WERI-Rb-1 (cell line): ENCODE data around the gene BIVM.
A peak's percentile ranks its signal among the peaks of the same experiment; 100 is the strongest.

Source experiments
- DNase-seq: peaks from one replicate; pipeline ENCODE4 v3.0.0-alpha.2; 2020
- H3K27ac ChIP-seq: fragments of 250-450 bp; sonication (Bioruptor Pico); 2 replicates; pipeline ENCODE4 v1.5.1; 2020; ENCODE audit warnings: mild to moderate bottlenecking, moderate library complexity
- H3K27me3 ChIP-seq: fragments of 250-450 bp; sonication (Bioruptor Pico); 2 replicates; pipeline ENCODE4 v1.5.1; 2021; ENCODE audit warnings: mild to moderate bottlenecking, low read depth, moderate library complexity; ENCODE audit not compliant: insufficient read depth, severe bottlenecking
- H3K36me3 ChIP-seq: fragments of 250-450 bp; sonication (Bioruptor Pico); 2 replicates; pipeline ENCODE4 v1.5.1; 2020; ENCODE audit warnings: mild to moderate bottlenecking, moderate library complexity
- H3K4me3 ChIP-seq: 2 replicates; pipeline ENCODE4 v1.5.1; 2011; ENCODE audit warnings: low read depth, mild to moderate bottlenecking, control low read depth, low read length
- H3K9me3 ChIP-seq: fragments of 250-450 bp; sonication (Bioruptor Pico); 2 replicates; pipeline ENCODE4 v1.5.1; 2021; ENCODE audit warnings: mild to moderate bottlenecking, moderate library complexity; ENCODE audit not compliant: severe bottlenecking
- TF ChIP-seq, protein P1 (sequence below): IDR thresholded peaks from 2 replicates; pipeline ENCODE4 v1.5.1; 2011; ENCODE audit warnings: low read depth, mild to moderate bottlenecking, control low read depth, inconsistent platforms, low read length

BIVM gene

DNA sequence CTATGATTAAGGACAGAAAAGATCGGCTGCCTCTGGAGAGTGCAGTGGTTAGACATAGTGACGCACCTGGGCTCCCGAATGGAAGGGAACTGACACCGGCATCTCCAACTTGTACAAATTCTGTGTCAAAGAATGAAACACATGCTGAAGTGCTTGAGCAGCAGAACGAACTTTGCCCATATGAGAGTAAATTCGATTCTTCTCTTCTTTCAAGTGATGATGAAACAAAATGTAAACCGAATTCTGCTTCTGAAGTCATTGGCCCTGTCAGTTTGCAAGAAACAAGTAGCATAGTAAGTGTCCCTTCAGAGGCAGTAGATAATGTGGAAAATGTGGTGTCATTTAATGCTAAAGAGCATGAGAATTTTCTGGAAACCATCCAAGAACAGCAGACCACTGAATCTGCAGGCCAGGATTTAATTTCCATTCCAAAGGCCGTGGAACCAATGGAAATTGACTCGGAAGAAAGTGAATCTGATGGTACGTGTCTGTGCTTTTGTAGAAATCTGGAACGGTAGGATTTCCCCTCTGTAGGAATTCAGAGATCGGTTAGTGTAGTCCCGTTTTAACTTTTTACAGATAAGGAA lies 63.8 kb downstream of the BIVM start:
- no peak overlapping the region for H3K4me3 ChIP-seq
- H3K9me3 ChIP-seq: no peaks in the 10 kb centered on the region
- H3K36me3 ChIP-seq: peaks cover 96% of the 10 kb centered on the region
- TF ChIP-seq, protein P1, sequence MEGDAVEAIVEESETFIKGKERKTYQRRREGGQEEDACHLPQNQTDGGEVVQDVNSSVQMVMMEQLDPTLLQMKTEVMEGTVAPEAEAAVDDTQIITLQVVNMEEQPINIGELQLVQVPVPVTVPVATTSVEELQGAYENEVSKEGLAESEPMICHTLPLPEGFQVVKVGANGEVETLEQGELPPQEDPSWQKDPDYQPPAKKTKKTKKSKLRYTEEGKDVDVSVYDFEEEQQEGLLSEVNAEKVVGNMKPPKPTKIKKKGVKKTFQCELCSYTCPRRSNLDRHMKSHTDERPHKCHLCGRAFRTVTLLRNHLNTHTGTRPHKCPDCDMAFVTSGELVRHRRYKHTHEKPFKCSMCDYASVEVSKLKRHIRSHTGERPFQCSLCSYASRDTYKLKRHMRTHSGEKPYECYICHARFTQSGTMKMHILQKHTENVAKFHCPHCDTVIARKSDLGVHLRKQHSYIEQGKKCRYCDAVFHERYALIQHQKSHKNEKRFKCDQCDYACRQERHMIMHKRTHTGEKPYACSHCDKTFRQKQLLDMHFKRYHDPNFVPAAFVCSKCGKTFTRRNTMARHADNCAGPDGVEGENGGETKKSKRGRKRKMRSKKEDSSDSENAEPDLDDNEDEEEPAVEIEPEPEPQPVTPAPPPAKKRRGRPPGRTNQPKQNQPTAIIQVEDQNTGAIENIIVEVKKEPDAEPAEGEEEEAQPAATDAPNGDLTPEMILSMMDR: no peak
- H3K27ac ChIP-seq: no peak overlapping the region
- H3K27me3 ChIP-seq: no peaks in the 10 kb centered on the region
- no peak for DNase-seq

DNA sequence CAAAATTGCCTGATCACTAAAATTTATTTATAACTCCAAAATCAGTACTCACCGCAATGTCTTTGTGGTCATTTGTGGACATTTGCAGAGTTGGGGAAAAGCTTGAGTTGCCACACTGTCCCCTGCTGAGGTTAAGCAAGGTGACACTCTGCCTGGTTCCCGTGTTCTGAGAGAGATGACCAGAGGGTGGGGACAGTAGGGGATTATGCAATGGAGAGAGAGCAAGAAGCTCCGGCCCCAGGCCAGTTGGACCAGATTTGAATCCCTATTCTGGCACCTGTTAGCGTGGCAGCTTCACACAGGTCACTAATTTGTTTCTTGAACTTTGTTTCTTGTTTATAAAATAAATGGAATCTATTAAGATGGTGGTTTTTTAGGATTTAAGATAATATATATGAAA lies 64.7 kb downstream of the BIVM start:
- DNase-seq: peak; percentile 37
- TF ChIP-seq, protein P1: no peak

DNA sequence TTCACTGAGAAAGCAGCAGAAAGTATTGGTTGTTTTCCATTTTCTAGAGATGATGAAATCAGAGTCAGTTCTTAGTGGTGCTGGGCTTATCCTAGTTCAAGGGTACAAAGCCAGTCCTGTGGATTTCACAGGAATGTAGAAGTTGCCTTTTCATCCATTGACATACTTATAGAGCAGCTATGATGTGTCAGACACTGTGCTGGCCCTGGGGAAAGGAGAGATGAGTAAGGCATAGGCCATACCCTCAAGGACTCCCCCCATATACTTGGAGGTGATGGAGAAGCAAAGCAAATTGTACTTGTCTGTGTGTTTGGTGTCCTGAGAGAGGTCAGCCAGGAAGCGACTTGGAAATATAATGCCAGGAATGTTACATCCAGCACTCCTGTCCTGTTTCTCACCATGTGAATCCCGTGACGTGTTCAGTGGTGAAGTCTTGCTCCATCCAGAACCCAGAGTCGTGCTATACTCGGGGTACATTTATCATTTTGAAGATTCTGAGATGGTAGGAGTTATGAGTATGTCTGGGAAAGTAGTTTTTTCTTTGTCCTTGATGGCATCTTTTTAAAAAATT lies 69.5 kb downstream of the BIVM start:
- DNase-seq: no peak
- Histone ChIP-seq H3K27ac (no peak overlapping the region), H3K27me3 (no peaks in the 10 kb centered on the region), H3K9me3 (no peaks in the 10 kb centered on the region), H3K36me3 (peaks cover 71% of the 10 kb centered on the region), H3K4me3 (no peak overlapping the region)
- TF ChIP-seq, protein P1: no peak

More for the DNA sequence above, 64.7 kb downstream of the BIVM start:
- H3K4me3 ChIP-seq: no peak overlapping the region
- no peaks in the 10 kb centered on the region for H3K27me3 ChIP-seq
- no peak overlapping the region for H3K27ac ChIP-seq
- no peaks in the 10 kb centered on the region for H3K9me3 ChIP-seq
- H3K36me3 ChIP-seq: peaks cover 94% of the 10 kb centered on the region

DNA sequence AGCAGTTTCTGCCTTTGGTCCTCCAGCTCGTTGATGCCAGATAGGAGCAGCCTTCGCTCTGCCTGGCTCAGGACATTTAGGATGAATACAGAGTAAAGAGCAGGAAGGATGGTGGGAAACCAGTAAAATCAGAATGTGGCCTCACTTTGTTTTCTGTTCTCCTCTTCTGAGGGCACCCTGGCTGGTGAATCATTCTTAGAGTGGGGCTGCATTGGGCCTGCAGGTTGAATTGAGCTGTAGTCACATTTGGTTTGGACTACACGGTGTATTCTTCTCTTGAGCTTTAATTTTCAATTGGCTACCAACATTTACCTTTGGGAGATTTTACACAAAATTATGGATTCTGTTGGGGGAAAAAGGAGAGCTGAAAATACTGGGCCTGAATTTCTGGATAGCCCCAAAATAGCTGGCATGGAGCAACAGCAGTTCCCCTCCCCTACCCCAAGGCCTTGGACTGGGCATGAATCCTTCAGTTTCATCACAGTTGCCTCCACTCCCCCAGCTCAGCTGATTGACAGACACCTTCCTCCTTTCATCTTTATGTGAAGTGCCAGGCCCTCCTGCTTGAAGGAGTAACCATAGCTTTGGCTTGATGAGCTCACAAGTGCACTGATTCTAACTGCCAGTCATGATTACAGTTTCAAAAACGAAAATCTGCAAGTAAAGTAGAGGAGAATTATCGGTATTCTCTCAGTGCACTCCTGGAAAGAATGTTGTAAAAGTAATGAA lies 71.2 kb downstream of the BIVM start:
- TF ChIP-seq, protein P1: no peak
- Histone ChIP-seq H3K27me3 (no peaks in the 10 kb centered on the region), H3K9me3 (no peaks in the 10 kb centered on the region), H3K27ac (no peak overlapping the region), H3K36me3 (peaks cover 70% of the 10 kb centered on the region), H3K4me3 (no peak overlapping the region)
- no peak for DNase-seq

DNA sequence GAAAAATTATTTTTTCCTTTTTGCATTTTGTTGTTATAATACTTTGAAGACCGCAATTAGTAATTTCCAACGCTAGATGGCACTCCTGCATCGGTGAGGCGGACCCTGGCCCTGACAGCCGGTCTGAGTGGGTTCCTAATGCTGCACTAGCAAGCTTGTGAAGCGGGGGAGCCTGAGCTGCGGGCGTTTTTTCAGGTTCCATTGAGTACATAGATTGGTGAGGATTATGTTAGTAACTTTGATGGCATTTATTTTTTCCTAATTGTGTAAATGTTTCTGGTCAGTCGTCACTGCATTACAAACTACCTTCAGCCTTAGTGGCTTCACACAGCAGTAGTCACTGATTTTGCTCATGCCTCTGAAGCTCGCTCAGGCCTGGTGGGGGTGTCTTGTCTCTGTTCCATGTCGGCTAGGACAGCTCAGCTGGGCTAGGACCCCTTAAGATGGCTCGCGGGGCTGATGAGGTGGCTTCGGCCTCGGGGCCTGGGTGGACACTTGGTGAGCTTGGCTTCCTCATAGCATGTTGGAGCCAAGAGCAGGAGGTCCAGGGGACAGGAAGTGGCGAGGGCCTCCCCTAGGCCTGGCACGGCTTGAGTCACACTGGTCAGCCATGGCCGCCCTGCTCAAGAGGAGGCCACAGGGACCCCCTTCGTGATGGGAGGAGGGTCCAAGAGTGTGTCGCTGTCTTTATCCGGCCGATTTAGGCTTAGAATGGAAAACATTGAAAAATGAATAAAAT lies 71.9 kb downstream of the BIVM start:
- Histone ChIP-seq H3K36me3 (peaks cover 70% of the 10 kb centered on the region), H3K27me3 (no peaks in the 10 kb centered on the region), H3K4me3 (no peak overlapping the region), H3K9me3 (no peaks in the 10 kb centered on the region), H3K27ac (no peak overlapping the region)
- peak; percentile 87 for DNase-seq
- TF ChIP-seq, protein P1: peak; percentile 77
